ENCODE data around the gene RPAIN. TPM values are rescaled to one million over a fixed set of nuclear protein-coding genes. Genes with fewer than 3 reads are reported as not detected.

RPAIN gene
- total and polyA plus RNA-seq, 2 of the 8 experiments (the other 6 are each of a cell fraction or from before 2014, with no cell fraction given), result 54.5 to 57.7 TPM

- Histone ChIP-seq H3K27ac (ENCODE audit: low read depth, low read length) (no peak overlapping the region), H3K18ac (ENCODE audit: extremely low read depth, low read length) (no peak overlapping the region), H3K4me3 (ENCODE audit: extremely low read depth in 1 of 4, insufficient read depth in 2 of 4, low read depth in 3 of 4, low read length in 4 of 4) (no peak overlapping the region), H3K4ac (replicated peaks; ENCODE audit: insufficient read length, low read depth, low read length) (no peak overlapping the region), H3K4me1 (replicated peaks in 1 of 4; ENCODE audit: control insufficient read depth in 3 of 4, insufficient read depth in 4 of 4, low read length in 3 of 4) (peaks cover 0 to 4% (median 2%) of the 10 kb centered on the region in 4 experiments; a peak in 3 of 7 replicates), H3K9me3 (ENCODE audit: insufficient read depth in 2 of 2, low read depth in 1 of 2, low read length in 1 of 2) (no peaks in the 10 kb centered on the region), H4K5ac (ENCODE audit: insufficient read length, low read depth, low read length) (no peak overlapping the region), H3K14ac (ENCODE audit: insufficient read length) (no peak overlapping the region), H3K79me2 (ENCODE audit: control insufficient read depth in 1 of 2, insufficient read depth in 2 of 2, low read length in 2 of 2) (peaks cover 23 to 72% of the 10 kb centered on the region in 2 experiments), H2BK12ac (ENCODE audit: low read depth, low read length) (no peak overlapping the region), H3K23ac (ENCODE audit: insufficient read length) (no peak overlapping the region), H3K56ac (replicated peaks; ENCODE audit: insufficient read length, low read depth, low read length) (no peak overlapping the region), H2BK15ac (ENCODE audit: low read length) (no peak overlapping the region), H3K79me1 (ENCODE audit: low read depth, low read length) (peaks cover 6% of the 10 kb centered on the region; the same call in 1 of the 2 replicates), H2AFZ (ENCODE audit: low read length) (no peak overlapping the region), H2BK20ac (ENCODE audit: low read length) (no peak overlapping the region), H2BK120ac (replicated peaks; ENCODE audit: low read depth, low read length) (no peak overlapping the region), H3K4me2 (ENCODE audit: insufficient read depth in 1 of 2, low read depth in 2 of 2, low read length in 2 of 2) (no peak overlapping the region), H4K20me1 (replicated peaks in 1 of 2; ENCODE audit: control insufficient read depth in 1 of 2, insufficient read depth in 2 of 2, low read length in 2 of 2) (peaks cover 4 to 5% of the 10 kb centered on the region in 2 experiments), H2AK5ac (ENCODE audit: low read depth, low read length) (no peak overlapping the region), H4K91ac (replicated peaks; ENCODE audit: insufficient read length, low read length) (no peak overlapping the region), H3K9ac (replicated peaks in 1 of 4; ENCODE audit: extremely low read depth in 1 of 4, low read depth in 3 of 4, low read length in 3 of 4) (no peak overlapping the region; a peak in 1 of 7 replicates), H3K27me3 (replicated peaks in 1 of 4; ENCODE audit: control insufficient read depth in 3 of 4, extremely low read depth in 1 of 4, insufficient read depth in 3 of 4, low read length in 3 of 4) (no peaks in the 10 kb centered on the region), H3K23me2 (ENCODE audit: low read depth, low read length) (peaks cover 5% of the 10 kb centered on the region), H2BK5ac (ENCODE audit: low read depth, low read length) (no peak overlapping the region), H3K36me3 (ENCODE audit: control insufficient read depth in 2 of 4, insufficient read depth in 4 of 4, low read length in 3 of 4) (peaks cover 6 to 59% (median 28%) of the 10 kb centered on the region in 4 experiments), H4K8ac (ENCODE audit: extremely low read depth, insufficient read depth, low read length) (no peak overlapping the region)
- DNase-seq (ENCODE audit: low read depth in 1 of 2, low spot score in 2 of 2) (no peak), FAIRE-seq (no peak)
- 88% methylated on average over 2 of the region's 2 CpGs; no CpG with 5 or more reads in 1 of the 2 experiments for WGBS, 2 experiments (ENCODE audit: extremely low coverage in 1 of 2, insufficient coverage in 1 of 2, insufficient read length in 1 of 2, insufficient replicate concordance in 2 of 2, low coverage in 1 of 2, low lambda C conversion rate in 2 of 2, missing lambda C conversion rate in 1 of 2)
- ChIA-PET CTCF (ENCODE audit: partially characterized antibody) (interaction anchor here (0.7 to 1.4 kb wide), 3 partner anchors 16 to 24 kb away, joined by 3 to 5 read pairs (median 4); partner anchors contain the start of gene C1QBP), POLR2A (ENCODE audit: partially characterized antibody) (interaction anchor here (0.8 to 11.3 kb wide), 4 partner anchors 12 to 25 kb away, joined by 3 to 225 read pairs (median 27); partner anchors contain the start of gene C1QBP)
- TF ChIP-seq TCF12 (IDR thresholded peaks at IDR 0.05; ENCODE audit: low read depth, low read length), result no peak
- no peak for TF ChIP-seq SUZ12 (IDR thresholded peaks at IDR 0.05; ENCODE audit: low read length)
- TF ChIP-seq CHD1 (IDR thresholded peaks at IDR 0.05; ENCODE audit: low read depth, low read length), result no peak
- TF ChIP-seq RFX5 (IDR thresholded peaks at IDR 0.05; ENCODE audit: borderline replicate concordance, low read depth, low read length), result no peak
- TF ChIP-seq TAF1 (IDR thresholded peaks at IDR 0.05; ENCODE audit: low read depth, low read length), result no peak
- no peak for TF ChIP-seq CTBP2 (IDR thresholded peaks at IDR 0.05; ENCODE audit: borderline replicate concordance, insufficient read depth, insufficient read length, low read length)
- TF ChIP-seq CBX5 (IDR thresholded peaks at IDR 0.05; ENCODE audit: low read depth, low read length), result no peak
- no peak for TF ChIP-seq EP300 (IDR thresholded peaks at IDR 0.05; ENCODE audit: borderline replicate concordance in 1 of 2, low read depth in 2 of 2, low read length in 2 of 2)
- no peak for TF ChIP-seq RNF2 (IDR thresholded peaks at IDR 0.05; ENCODE audit: borderline replicate concordance, low read depth, low read length, missing control alignments, poor library complexity, severe bottlenecking)
- no peak for TF ChIP-seq KDM5A (IDR thresholded peaks at IDR 0.05; ENCODE audit: low read length)
- TF ChIP-seq KDM1A (IDR thresholded peaks at IDR 0.05; ENCODE audit: borderline replicate concordance, low read length), result no peak
- no peak for TF ChIP-seq RAD21 (IDR thresholded peaks at IDR 0.05 in 1 of 2, conservative IDR thresholded peaks at IDR 0.05 in 1 of 2; ENCODE audit: low read depth in 2 of 2, low read length in 2 of 2)
Observed at GRCh38 chr17:5416901-5417300, 3.1 kb upstream of the RPAIN start.

All from H1 (cell line).